Measurements from ENCODE around the gene ADGRL1. TPM values are rescaled to one million over a fixed set of nuclear protein-coding genes. Genes with fewer than 3 reads are reported as not detected.
"Not testable (repeated sequence)": the region's sequence is repeated elsewhere in the genome, so short reads cannot be mapped to it uniquely, and the experiment has no call there.

Gene ADGRL1
- total and polyA plus RNA-seq, 9 of the 15 experiments (the other 6 are each of a cell fraction or from before 2014, with no cell fraction given), result 0.14 to 37.0 (median 8.6) TPM

DNA sequence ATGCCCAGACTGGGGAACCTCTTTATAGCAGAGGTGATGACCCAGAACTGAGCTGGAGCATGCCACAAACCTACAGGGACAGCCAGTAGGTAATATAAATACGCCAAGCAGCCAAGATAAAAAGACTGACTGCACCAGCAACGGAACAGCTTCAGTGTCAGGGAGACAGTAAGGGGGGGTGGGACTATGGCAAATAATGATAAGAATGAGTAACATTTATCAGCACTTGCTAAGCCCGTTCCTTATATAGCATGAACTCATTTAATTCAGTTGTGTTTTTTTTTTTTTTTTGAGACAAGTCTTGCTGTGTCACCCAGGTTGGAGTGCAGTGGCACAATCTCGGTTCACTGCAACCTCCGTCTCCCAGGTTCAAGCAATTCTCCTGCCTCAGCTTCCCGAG, 20.5 kb upstream of the ADGRL1 start:
- POLR2A ChIA-PET; H2AFZ ChIP-seq (ENCODE audit: low read depth, low read length); intact Hi-C loops (cut with micrococcal nuclease); BruUV-seq (replicated peaks); H3K4me2 ChIP-seq (ENCODE audit: insufficient read depth, low read length); CTCF ChIA-PET (ENCODE audit: low intra/inter-chr PET ratio); H3K4me3 ChIP-seq; H3K27me3 ChIP-seq (ENCODE audit: control insufficient read depth in 2 of 2, insufficient read depth in 2 of 2, low read length in 2 of 2); H3K79me2 ChIP-seq (ENCODE audit: control insufficient read depth, insufficient read depth, low read length); H3K36me3 ChIP-seq (ENCODE audit: control insufficient read depth, insufficient read depth, low read length); H3K9me1 ChIP-seq (ENCODE audit: control insufficient read depth, insufficient read depth, low read length); H3K27ac ChIP-seq (ENCODE audit: extremely low read depth, low read depth, low read length); H4K20me1 ChIP-seq (replicated peaks; ENCODE audit: control insufficient read depth, insufficient read depth, low read length); H3K9me3 ChIP-seq (replicated peaks; ENCODE audit: control insufficient read depth, insufficient read depth, low read depth, low read length); in situ Hi-C loops (cut with MboI); TF ChIP-seq CEBPG (tag; conservative IDR thresholded peaks at IDR 0.05 in 1 of 2, IDR thresholded peaks at IDR 0.05 in 1 of 2); TEAD4 (CRISPR knock-in tag; IDR thresholded peaks at IDR 0.05; ENCODE audit: borderline replicate concordance): not testable (repeated sequence)
- 2% methylated on average over 4 of the region's 6 CpGs for WGBS (ENCODE audit: insufficient coverage, low coverage, missing lambda C conversion rate)
- peak; percentile 75 for ATAC-seq
- peak; percentile 35 to 75 (median 48) for DNase-seq (ENCODE audit: extremely low read depth in 1 of 4, low spot score in 3 of 4)
- Histone ChIP-seq H3K9ac (ENCODE audit: insufficient read depth in 1 of 2, low read depth in 2 of 2, low read length in 2 of 2) (0 out of 4 replicates have a peak overlapping the region, but pooled peaks of 1 of the 2 experiments have one; percentile 17), H3K4me1 (replicated peaks in 1 of 2; ENCODE audit: control insufficient read depth in 2 of 2, insufficient read depth in 2 of 2, low read length in 2 of 2) (peaks cover 5 to 15% of the 10 kb centered on the region in 2 experiments; a peak in 4 of 5 replicates)
- peak; percentile 93 for FAIRE-seq
- TF ChIP-seq MAFG (tag; conservative IDR thresholded peaks at IDR 0.05), result 0 out of 2 replicates have a peak, but pooled peaks have one; percentile 11
- TF ChIP-seq NFE2 (IDR thresholded peaks at IDR 0.05; ENCODE audit: low read depth), result peak; percentile 62
- peak; percentile 44 for TF ChIP-seq ZFP36 (IDR thresholded peaks at IDR 0.05; ENCODE audit: low read depth, low read length, partially characterized antibody)
- TF ChIP-seq EP300 (IDR thresholded peaks at IDR 0.05; ENCODE audit: low read length), result peak; percentile 68
- TF ChIP-seq MTA2 (IDR thresholded peaks at IDR 0.05; ENCODE audit: low read depth), result 0 out of 2 replicates have a peak, but pooled peaks have one; percentile 12
- peak; percentile 74; the same call in 1 of the 2 replicates for TF ChIP-seq ARID3A (IDR thresholded peaks at IDR 0.05; ENCODE audit: borderline replicate concordance, low read depth, low read length)
- TF ChIP-seq ZNF384 (IDR thresholded peaks at IDR 0.05; ENCODE audit: low read depth, low read length), result peak; percentile 84
- TF ChIP-seq, protein P1, sequence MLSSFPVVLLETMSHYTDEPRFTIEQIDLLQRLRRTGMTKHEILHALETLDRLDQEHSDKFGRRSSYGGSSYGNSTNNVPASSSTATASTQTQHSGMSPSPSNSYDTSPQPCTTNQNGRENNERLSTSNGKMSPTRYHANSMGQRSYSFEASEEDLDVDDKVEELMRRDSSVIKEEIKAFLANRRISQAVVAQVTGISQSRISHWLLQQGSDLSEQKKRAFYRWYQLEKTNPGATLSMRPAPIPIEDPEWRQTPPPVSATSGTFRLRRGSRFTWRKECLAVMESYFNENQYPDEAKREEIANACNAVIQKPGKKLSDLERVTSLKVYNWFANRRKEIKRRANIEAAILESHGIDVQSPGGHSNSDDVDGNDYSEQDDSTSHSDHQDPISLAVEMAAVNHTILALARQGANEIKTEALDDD (IDR thresholded peaks at IDR 0.05), result peak; percentile 32; the same call in 1 of the 2 replicates
- TF ChIP-seq C11orf30 (IDR thresholded peaks at IDR 0.05; ENCODE audit: low read depth), result peak; percentile 45; the same call in 1 of the 2 replicates
- peak; percentile 12; the same call in 1 of the 2 replicates for TF ChIP-seq CEBPG (CRISPR knock-in tag; IDR thresholded peaks at IDR 0.05)
- TF ChIP-seq TBL1XR1 (IDR thresholded peaks at IDR 0.05; ENCODE audit: low read length in 2 of 2), result peak in 1 of 2 experiments; percentile 20; a peak in 1 of 4 replicates
- TF ChIP-seq ZKSCAN1 (IDR thresholded peaks at IDR 0.05; ENCODE audit: low read depth, low read length), result 0 out of 2 replicates have a peak, but pooled peaks have one; percentile 37
- 0 out of 4 replicates have a peak, but pooled peaks of 1 of the 2 experiments have one; percentile 30 for TF ChIP-seq KDM1A (IDR thresholded peaks at IDR 0.05)
- TF ChIP-seq ADNP (tag; IDR thresholded peaks at IDR 0.05), result 0 out of 2 replicates have a peak, but pooled peaks have one; percentile 14
- 0 out of 2 replicates have a peak, but pooled peaks have one; percentile 43 for TF ChIP-seq SMARCA4 (IDR thresholded peaks at IDR 0.05)
- TF ChIP-seq TEAD4 (IDR thresholded peaks at IDR 0.05; ENCODE audit: low read length), result peak; percentile 49; the same call in 1 of the 2 replicates
- peak; percentile 62 for TF ChIP-seq NCOR1 (IDR thresholded peaks at IDR 0.05)
- TF ChIP-seq SRF (CRISPR knock-in tag; IDR thresholded peaks at IDR 0.05), result peak in 1 of 2 experiments; percentile 78; a peak in 1 of 4 replicates
- TF ChIP-seq ARID1B (IDR thresholded peaks at IDR 0.05), result peak; percentile 78
- TF ChIP-seq RCOR1 (IDR thresholded peaks at IDR 0.05; ENCODE audit: borderline replicate concordance in 1 of 2, low read depth in 2 of 2, low read length in 2 of 2), result 0 out of 4 replicates have a peak, but pooled peaks of 1 of the 2 experiments have one; percentile 23
